Dendritic cell treated with granulocyte-macrophage colony-stimulating factor and Interleukin-4, amounts not matched to agents 40 ng/mL and 50 ng/mL, for 4 days (primary cell): ENCODE measurements around the gene PCBP2.
A peak's percentile ranks its signal among the peaks of the same experiment; 100 is the strongest.
"Not testable (repeated sequence)": the region's sequence is repeated elsewhere in the genome, so short reads cannot be mapped to it uniquely, and the experiment has no call there.

Experiments used
- H3K27ac Mint-ChIP-seq: one replicate; pipeline ENCODE4 v1.8.0; 2022; ENCODE audit warnings: mild to moderate bottlenecking, mixed read lengths
- H3K27me3 Mint-ChIP-seq: one replicate; pipeline ENCODE4 v1.8.0; 2022; ENCODE audit warnings: mild to moderate bottlenecking, mixed read lengths
- H3K36me3 Mint-ChIP-seq: one replicate; pipeline ENCODE4 v1.8.0; 2022; ENCODE audit warnings: low read depth, mixed read lengths
- H3K4me1 Mint-ChIP-seq: one replicate; pipeline ENCODE4 v1.8.0; 2022; ENCODE audit warnings: low read depth, mixed read lengths
- H3K4me3 Mint-ChIP-seq: one replicate; pipeline ENCODE4 v1.8.0; 2022; ENCODE audit warnings: mild to moderate bottlenecking, moderate library complexity, mixed read lengths
- H3K9me3 Mint-ChIP-seq: one replicate; pipeline ENCODE4 v1.8.0; 2022; ENCODE audit warnings: mixed read lengths
- intact Hi-C: fragments of 100-400 bp; cut with micrococcal nuclease; formaldehyde crosslinking; loops from one replicate; pipeline ENCODE4 v1.15.0; 2022

PCBP2 gene

DNA sequence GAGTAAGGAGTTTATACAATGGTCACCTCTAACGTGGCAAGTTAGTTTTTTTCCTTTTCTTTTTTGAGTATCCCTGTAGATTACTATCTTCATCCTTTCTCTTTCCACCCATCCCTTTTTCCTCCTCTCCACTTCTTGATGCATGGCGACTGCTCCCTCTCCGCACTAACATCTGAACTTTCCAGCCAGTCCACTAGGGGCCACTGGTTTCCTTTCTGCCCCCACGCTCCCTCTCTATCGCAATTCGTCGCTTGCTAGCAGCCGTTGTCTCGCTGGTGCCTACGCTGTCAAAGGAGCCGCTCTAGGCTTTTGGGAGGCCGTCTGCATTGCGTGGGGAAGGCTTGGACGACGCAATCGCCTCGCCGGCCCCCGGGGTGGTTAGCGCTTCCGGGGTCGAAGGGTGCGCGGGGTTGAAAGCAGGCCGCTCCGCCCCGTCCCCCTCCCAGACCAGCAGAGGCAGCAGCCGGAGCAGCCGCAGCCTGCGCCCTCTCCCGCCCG, at the start of gene PCBP2:
TSS of gene PCBP2 (plus strand) at position 442 of the 498 bp plus-strand sequence. CDS start 2,699 bp downstream, outside the sequence.
- intact Hi-C loops: loop anchor here (1.0 to 5.0 kb wide), 3 partner anchors 10 to 276 kb away; partner anchors contain the start of genes CALCOCO1, PRR13 and TARBP2
- peak within 1 kb of the TSS; percentile 92 for H3K4me3 Mint-ChIP-seq
- H3K36me3 Mint-ChIP-seq: peaks cover 67% of the 10 kb centered on the region
- H3K27ac Mint-ChIP-seq: peak within 1 kb of the TSS; percentile 96
- peaks cover 31% of the 10 kb centered on the region for H3K4me1 Mint-ChIP-seq
- H3K27me3 Mint-ChIP-seq: no peaks in the 10 kb centered on the region
- no peaks in the 10 kb centered on the region for H3K9me3 Mint-ChIP-seq

DNA sequence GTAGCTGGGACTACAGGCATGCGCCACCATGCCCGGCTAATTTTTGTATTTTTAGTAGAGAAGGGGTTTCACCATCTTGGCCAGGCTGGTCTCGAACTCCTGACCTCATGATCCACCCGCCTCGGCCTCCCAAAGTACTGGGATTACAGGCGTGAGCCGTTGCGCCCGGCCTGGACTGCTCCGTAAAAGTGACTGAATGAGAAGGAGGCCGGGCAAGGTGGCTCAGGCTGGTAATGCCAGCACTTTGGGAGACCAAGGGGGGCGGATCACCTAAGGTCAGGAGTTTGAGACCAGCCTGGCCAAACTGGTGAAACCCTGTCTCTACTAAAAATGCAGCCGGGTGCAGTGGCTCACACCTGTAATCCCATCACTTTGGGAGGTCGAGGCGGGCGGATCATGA, 49.6 kb upstream of the PCBP2 start:
- H3K36me3 Mint-ChIP-seq: peaks cover 83% of the 10 kb centered on the region
- H3K4me3 Mint-ChIP-seq, H3K27me3 Mint-ChIP-seq, H3K4me1 Mint-ChIP-seq, H3K9me3 Mint-ChIP-seq, H3K27ac Mint-ChIP-seq, intact Hi-C loops: not testable (repeated sequence)

DNA sequence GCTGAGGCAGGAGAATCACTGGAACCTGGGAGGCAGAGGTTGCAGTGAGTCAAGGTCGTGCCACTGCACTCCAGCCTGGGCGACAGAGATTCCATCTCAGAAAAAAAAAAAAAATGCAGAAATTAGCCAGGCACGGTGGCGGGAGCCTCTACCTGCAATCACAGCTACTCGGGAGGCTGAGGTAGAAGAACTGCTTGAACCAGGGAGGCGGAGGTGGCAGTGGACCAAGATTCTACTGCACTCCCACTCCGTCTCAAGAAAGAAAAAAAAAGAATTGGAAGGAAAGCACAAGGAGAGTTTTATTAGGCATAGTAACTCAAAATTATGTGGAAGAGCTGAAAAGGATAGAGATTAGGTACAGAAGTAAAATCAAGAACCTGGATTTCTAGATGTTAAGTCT, 49.0 kb upstream of the PCBP2 start:
- intact Hi-C loops: no loop called here
- H3K27me3 Mint-ChIP-seq: no peaks in the 10 kb centered on the region

DNA sequence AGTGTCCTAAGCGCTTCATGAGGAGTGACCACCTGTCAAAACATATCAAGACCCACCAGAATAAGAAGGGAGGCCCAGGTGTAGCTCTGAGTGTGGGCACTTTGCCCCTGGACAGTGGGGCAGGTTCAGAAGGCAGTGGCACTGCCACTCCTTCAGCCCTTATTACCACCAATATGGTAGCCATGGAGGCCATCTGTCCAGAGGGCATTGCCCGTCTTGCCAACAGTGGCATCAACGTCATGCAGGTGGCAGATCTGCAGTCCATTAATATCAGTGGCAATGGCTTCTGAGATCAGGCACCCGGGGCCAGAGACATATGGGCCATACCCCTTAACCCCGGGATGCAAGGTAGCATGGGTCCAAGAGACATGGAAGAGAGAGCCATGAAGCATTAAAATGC, 41.0 kb upstream of the PCBP2 start:
- Mint-ChIP-seq H3K4me3 (no peak overlapping the region), H3K27me3 (no peaks in the 10 kb centered on the region), H3K36me3 (peaks cover 92% of the 10 kb centered on the region), H3K4me1 (peaks cover 31% of the 10 kb centered on the region), H3K27ac (no peak overlapping the region), H3K9me3 (no peaks in the 10 kb centered on the region)
- intact Hi-C loops: no loop called here

More for the DNA sequence above, 49.0 kb upstream of the PCBP2 start:
- no peaks in the 10 kb centered on the region for H3K4me1 Mint-ChIP-seq
- no peaks in the 10 kb centered on the region for H3K9me3 Mint-ChIP-seq
- no peak overlapping the region for H3K4me3 Mint-ChIP-seq
- H3K36me3 Mint-ChIP-seq: peaks cover 83% of the 10 kb centered on the region
- H3K27ac Mint-ChIP-seq: peak overlapping the region; percentile 3

DNA sequence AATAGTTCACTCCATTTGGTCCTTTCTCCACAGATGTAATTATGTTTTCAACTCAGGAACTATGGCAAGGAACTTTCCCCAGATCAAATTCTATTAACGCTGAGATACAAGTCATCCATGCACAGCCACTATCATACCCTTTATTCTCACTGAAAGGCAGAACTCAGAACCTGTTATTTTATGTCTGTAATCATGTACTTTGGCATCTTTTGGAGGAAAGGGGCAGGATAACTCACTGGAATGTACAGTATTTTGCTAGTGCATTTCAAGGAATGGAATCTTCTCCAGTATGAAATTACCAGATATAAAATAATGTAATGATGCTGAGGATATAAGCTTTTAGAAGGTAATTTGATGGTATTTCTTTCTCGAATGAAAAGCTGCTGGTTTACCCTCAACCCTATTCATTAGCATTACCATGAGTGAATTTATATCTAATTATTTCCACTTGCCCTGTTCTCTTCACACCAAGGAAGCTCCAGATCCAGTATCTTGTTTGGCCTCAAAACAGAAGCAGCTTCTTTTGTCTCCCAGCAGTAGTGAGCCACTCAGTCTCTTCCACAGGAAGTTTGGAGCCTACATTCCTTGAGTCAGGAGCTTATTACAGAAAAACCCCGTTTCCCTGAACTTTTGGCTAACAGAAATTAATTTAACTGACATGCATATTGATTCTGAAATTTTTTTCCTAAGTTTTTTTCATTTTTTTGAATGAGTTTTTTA, 38.3 kb upstream of the PCBP2 start:
- H3K36me3 Mint-ChIP-seq: peaks cover 65% of the 10 kb centered on the region
- intact Hi-C loops: no loop called here
- H3K27ac Mint-ChIP-seq: no peak overlapping the region
- no peak overlapping the region for H3K4me3 Mint-ChIP-seq
- H3K9me3 Mint-ChIP-seq: no peaks in the 10 kb centered on the region
- peaks cover 51% of the 10 kb centered on the region for H3K4me1 Mint-ChIP-seq
- peaks cover 5% of the 10 kb centered on the region for H3K27me3 Mint-ChIP-seq

DNA sequence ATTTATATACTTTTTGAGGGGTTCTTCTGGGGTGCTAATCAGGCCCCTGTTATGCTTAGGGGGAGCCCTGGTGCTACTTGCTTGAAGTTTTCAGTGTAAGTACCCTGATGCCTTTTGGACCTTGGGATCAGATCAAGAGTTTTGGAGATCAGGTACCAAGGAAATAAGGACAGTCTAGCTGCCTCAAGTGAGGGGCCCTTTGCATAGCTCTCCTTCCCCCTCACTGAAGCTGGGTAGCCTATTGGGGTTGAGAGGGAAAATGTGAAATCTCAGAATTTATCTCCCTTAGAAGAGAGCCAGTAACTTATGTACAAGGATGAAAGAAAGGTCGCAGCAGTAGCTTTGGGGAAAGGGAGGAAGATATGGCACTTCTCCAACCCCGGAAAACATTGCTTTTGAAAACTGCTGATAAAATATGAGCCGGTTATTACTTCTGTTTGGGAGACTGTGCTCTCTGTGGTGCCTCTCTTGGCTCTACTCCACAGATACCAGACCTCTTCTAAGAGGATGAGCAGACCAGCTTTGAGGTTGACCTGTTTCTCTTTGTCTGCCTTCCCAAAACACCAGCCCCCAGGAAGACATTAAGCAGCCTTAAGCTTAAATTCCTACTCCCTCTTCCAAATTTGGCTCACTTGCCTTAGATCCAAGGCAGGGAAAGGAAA, 37.0 kb upstream of the PCBP2 start:
- no peaks in the 10 kb centered on the region for H3K9me3 Mint-ChIP-seq
- peaks cover 61% of the 10 kb centered on the region for H3K4me1 Mint-ChIP-seq
- no peak overlapping the region for H3K4me3 Mint-ChIP-seq
- peaks cover 53% of the 10 kb centered on the region for H3K36me3 Mint-ChIP-seq
- no peak overlapping the region for H3K27ac Mint-ChIP-seq
- intact Hi-C loops: no loop called here
- peaks cover 16% of the 10 kb centered on the region for H3K27me3 Mint-ChIP-seq

DNA sequence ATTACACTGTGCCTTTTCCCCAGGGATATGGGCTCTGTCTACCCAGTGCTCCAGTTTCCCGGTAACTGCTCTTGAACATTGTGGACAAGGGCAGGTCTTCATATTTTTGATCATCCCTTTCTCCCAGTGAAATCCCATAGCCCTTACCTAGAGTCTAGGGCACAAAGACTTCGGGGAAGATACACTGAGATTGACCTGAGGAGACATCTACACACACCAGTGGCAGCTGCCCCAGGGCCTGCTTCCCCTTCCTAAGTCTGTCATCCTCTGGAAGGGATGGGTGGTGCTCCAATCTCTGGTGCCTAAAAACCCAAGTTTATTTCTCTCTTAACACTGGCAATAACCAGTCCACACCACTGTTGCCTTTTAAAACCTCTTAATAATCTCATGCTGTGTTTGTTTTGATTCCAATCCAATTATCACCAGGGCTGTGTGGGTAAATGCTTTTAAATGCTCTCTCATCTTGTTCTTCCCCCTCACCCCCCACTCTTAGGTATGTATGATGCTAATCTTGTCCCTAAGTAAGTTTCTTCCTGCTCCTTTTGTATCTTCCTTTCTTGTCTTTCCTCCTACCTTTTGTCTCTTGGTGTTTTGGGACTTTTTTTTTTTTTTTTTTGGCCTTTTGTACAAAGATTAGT, 36.0 kb upstream of the PCBP2 start:
- intact Hi-C loops, H3K4me3 Mint-ChIP-seq, H3K9me3 Mint-ChIP-seq, H3K27ac Mint-ChIP-seq: not testable (repeated sequence)
- Mint-ChIP-seq H3K4me1 (peaks cover 61% of the 10 kb centered on the region), H3K36me3 (peaks cover 43% of the 10 kb centered on the region), H3K27me3 (peaks cover 24% of the 10 kb centered on the region)

DNA sequence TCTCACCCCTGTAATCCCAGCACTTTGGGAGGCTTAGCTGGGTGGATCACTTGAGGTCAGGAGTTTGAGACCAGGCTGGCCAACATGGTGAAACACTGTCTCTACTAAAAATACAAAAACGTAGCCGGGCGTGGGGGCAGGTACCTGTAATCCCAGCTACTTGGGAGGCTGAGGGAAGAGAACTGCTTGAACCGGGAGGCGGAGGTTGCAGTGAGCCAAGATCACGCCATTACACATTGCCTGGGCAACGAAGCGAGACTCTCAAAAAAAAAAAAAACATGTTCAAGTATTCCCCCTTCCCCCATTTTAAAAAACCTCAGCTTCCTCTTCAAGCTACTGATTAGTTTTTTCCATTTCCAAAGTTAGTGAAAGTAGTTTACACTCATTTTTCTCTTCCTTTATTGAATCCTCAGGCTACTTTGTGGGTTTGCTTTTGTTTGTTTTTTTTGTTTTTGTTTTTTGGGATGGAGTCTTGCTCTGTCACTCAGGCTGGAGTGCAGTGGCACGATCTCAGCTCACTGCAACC, 34.5 kb upstream of the PCBP2 start:
- peaks cover 28% of the 10 kb centered on the region for H3K36me3 Mint-ChIP-seq
- intact Hi-C loops, H3K9me3 Mint-ChIP-seq: not testable (repeated sequence)
- H3K4me3 Mint-ChIP-seq: peak overlapping the region; percentile 23
- H3K4me1 Mint-ChIP-seq: peaks cover 55% of the 10 kb centered on the region
- peaks cover 28% of the 10 kb centered on the region for H3K27me3 Mint-ChIP-seq
- H3K27ac Mint-ChIP-seq: peak overlapping the region; percentile 62

DNA sequence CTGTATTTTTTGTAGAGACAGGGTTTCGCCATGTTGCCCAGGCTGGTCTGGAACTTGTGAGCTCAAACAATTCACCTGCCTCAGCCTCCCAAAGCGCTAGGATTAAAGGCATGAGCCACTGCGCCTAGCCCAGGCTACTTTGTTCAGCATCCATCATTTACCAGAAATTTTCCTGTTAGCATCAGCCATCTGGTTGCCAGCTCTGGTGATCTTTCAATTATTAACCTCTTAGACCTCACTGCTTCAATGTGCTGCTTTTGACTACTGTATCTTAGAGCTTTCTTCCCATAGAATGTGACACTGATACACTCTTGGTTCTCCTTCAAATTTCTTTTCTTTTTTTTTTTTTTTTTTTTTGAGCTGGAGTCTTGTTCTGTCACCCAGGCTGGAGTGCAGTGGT, 33.7 kb upstream of the PCBP2 start:
- no peaks in the 10 kb centered on the region for H3K9me3 Mint-ChIP-seq
- H3K36me3 Mint-ChIP-seq: peaks cover 20% of the 10 kb centered on the region
- peaks cover 28% of the 10 kb centered on the region for H3K27me3 Mint-ChIP-seq
- H3K4me3 Mint-ChIP-seq: no peak overlapping the region
- peak overlapping the region; percentile 62 for H3K27ac Mint-ChIP-seq
- peaks cover 50% of the 10 kb centered on the region for H3K4me1 Mint-ChIP-seq
- intact Hi-C loops: no loop called here

DNA sequence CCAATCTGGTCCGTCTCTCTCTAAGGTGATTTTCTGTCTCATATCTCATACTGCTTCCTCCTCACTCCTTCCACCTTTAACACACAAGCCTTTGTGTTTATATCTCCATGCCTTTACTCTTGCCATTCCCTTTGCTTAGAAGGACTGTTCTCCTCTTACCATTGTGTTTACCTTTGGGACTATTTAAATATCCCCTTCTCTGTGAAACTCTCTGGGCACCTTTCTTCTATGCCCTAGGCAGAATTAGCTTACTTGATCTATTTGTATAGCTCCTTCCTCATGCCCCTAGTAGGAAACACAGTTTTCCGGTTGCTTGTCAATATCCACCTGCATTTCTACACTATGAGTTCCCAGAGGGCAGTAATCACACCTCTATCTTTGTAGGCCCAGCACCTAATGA, 32.1 kb upstream of the PCBP2 start:
- Mint-ChIP-seq H3K27me3 (peaks cover 30% of the 10 kb centered on the region), H3K9me3 (no peaks in the 10 kb centered on the region), H3K4me3 (no peak overlapping the region), H3K4me1 (peaks cover 56% of the 10 kb centered on the region), H3K36me3 (peaks cover 4% of the 10 kb centered on the region), H3K27ac (no peak overlapping the region)
- intact Hi-C loops: loop anchor here (5.0 kb wide), 1 partner anchor 37 kb away; the partner anchor contains the start of gene SP1

DNA sequence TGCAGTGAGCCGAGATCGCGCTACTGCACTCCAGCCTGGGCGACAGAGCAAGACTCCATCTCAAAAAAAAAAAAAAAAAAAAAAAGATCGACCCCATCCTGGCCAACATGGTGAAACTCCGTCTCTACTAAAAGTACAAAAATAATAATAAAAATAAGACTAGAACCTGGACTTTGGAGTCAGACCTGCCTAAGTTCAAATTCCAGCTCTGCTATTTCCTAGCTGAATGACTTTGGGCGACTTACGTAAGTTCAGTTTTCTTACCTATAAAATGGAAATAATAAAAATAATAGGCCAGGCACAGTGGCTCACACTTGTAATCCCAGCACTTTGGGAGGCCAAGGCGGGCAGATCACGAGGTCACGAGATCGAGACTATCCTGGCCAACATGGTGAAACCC, 29.7 kb upstream of the PCBP2 start:
- H3K9me3 Mint-ChIP-seq, H3K36me3 Mint-ChIP-seq, H3K27ac Mint-ChIP-seq, H3K4me3 Mint-ChIP-seq: not testable (repeated sequence)
- H3K4me1 Mint-ChIP-seq: peaks cover 32% of the 10 kb centered on the region
- intact Hi-C loops: loop anchor here (5.0 kb wide), 1 partner anchor 40 kb away; the partner anchor contains the start of gene SP1
- peaks cover 31% of the 10 kb centered on the region for H3K27me3 Mint-ChIP-seq

DNA sequence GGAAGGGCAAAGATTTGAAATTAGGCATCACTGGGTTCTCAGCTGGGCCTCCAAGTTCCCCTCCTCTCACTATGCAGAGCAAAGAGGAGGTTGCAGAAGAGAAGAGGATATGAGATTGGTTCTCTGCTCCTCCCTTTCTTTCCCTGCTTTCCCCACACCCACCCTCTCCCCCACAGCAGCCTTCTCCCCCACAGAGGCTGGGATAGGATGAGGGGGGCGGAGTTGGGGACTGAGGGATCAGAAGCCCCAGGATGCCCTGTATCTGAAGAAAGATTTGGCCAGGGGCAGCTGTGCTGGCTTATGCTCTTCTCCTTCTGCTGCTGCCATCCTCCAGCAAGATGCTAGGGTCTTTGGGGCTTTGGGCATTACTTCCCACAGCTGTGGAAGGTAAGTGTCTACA, 28.3 kb upstream of the PCBP2 start, which contains the start of gene AMHR2:
TSS of gene AMHR2 (plus strand) at position 259 of the 400 bp plus-strand sequence. CDS start at position 339, 80 bp downstream.
- Mint-ChIP-seq H3K9me3 (no peaks in the 10 kb centered on the region), H3K4me3 (no peak within 1 kb of the TSS), H3K27me3 (peaks cover 32% of the 10 kb centered on the region), H3K36me3 (no peaks in the 10 kb centered on the region), H3K27ac (no peak within 1 kb of the TSS), H3K4me1 (peaks cover 25% of the 10 kb centered on the region)
- intact Hi-C loops: loop anchor here (5.0 kb wide), 1 partner anchor 41 kb away; the partner anchor contains the start of gene SP1

DNA sequence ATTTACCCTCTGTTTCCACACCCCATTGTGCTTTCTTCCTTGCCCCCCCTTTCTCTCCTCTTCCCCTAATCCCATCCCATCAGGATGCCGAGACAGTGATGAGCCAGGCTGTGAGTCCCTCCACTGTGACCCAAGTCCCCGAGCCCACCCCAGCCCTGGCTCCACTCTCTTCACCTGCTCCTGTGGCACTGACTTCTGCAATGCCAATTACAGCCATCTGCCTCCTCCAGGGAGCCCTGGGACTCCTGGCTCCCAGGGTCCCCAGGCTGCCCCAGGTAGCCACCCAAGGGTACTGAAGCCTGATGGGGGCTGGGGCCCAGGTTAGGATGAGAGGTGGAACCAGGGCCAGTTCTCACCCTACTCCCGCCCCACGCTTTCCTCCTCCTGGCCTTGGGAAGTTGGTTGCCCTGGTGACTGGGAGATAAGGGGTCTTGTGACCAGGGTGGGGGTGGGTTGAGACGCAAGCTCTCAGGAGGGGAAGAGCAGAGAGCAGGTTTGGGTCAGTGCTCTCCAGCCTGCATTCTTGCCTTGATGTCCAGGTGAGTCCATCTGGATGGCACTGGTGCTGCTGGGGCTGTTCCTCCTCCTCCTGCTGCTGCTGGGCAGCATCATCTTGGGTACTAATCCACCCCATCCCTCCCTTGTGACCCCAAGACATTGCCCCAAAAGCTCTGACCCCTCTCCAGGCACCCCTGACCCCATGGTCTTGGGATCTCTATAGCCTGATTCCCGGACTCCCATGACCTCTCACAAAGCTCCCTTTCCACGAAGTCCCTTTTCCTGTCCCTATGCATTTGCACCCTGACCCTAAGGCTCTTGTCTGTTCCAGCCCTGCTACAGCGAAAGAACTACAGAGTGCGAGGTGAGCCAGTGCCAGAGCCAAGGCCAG, 27.0 kb upstream of the PCBP2 start:
- Mint-ChIP-seq H3K9me3 (no peaks in the 10 kb centered on the region), H3K27ac (no peak overlapping the region), H3K4me1 (peaks cover 14% of the 10 kb centered on the region), H3K4me3 (no peak overlapping the region), H3K27me3 (peaks cover 21% of the 10 kb centered on the region), H3K36me3 (no peaks in the 10 kb centered on the region)
- intact Hi-C loops: loop anchor here (5.0 kb wide), 1 partner anchor 43 kb away; the partner anchor contains the start of gene SP1
